HG03575 (cell line): ENCODE results near the gene SASH3.

Experiments used
- ATAC-seq: cut with Tn5 transposase; IDR thresholded peaks from one replicate; pipeline ENCODE4 v1.9.1; 2021; ENCODE audit not compliant: unreplicated experiment, insufficient number of reproducible peaks, low FRiP score; ENCODE audit errors: extremely low read depth

Gene SASH3

DNA sequence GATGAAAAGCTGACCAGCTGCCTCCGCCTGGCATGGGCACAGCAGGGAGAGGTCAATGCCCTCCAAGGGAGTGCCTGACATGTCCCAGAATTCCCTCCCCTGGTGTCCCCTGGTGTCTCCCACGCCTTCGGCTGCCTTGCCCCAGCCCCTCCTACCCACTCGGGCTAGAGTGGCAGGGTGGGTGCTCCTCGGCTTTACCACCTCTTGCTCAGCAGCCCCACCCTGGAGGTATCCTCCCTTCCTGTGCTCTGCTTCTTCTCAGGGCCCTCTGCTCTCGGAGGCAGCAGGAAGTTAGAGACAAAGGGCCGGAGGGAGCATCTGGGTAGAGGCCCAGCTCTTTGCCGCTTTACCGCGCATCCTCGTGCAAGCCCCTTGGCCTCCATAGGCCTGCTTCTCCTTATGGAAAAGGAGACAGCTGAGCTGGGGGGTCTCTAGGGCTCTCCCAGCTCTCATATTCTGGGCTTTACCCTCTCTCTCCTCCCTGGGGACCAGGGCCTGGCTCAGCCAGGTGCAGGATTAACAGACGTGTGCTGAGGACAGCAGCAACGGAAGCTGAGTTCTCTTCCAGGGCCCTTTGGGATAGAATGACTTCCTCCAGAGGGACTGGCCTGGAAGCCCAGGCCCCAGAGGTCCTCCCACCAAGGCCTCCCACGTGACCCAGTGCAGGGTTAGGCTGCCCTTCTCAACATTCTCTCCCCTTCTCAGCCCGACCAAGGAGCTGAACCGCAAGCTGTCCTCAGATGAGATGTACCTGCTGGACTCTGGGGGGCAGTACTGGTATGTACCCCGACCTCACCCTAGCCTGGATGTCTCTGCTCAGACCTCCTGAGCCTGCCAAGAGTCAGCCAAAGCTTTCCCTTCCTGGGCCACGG lies 23.7 kb upstream of the SASH3 start:
- no peak for ATAC-seq

GRCh38 chrX:129759576-129760061 lies 20.1 kb upstream of the SASH3 start:
- ATAC-seq = no peak

GRCh38 chrX:129760155-129760554 lies 19.6 kb upstream of the SASH3 start:
- ATAC-seq = no peak

DNA sequence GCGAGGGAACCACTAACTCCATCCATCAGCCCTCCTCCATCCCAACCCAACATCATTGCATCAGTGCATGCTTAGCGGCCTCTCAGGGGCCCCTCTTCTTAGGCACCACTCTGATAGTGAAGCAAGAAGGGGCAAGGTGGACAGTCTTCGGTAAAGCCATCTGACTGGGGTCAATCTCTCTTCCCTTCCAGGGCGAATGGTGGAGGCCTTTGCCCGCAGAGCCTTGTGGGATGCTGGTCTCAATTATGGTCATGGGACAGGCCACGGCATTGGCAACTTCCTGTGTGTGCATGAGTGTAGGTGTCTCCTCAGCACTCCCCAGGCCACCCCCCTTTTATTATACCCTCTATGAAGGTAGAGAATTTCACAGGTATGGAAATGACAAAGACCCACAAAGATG lies 18.8 kb upstream of the SASH3 start:
- ATAC-seq = no peak

GRCh38 chrX:129761596-129761995 lies 18.2 kb upstream of the SASH3 start:
- no peak for ATAC-seq

DNA sequence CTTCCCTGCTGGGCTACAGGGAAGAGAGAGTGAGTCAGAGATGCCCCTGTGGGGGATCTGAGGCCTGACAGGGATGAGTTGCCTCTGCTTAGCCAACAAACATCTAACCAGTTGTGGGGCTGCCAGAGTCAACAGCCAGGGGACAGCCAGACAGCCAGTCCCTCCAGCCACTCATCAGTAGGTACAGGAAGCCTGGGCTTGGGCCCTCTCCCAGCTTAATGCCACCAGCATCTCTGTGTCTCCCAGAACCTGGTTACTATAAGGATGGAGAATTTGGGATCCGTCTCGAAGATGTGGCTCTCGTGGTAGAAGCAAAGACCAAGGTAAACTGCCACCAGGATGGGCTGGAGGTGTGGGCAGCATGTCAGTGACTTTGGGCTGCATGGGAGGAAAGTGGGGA lies 17.3 kb upstream of the SASH3 start:
- ATAC-seq = no peak

- no peak for ATAC-seq
Measured at GRCh38 chrX:129763666-129764065, 16.1 kb upstream of the SASH3 start.

DNA sequence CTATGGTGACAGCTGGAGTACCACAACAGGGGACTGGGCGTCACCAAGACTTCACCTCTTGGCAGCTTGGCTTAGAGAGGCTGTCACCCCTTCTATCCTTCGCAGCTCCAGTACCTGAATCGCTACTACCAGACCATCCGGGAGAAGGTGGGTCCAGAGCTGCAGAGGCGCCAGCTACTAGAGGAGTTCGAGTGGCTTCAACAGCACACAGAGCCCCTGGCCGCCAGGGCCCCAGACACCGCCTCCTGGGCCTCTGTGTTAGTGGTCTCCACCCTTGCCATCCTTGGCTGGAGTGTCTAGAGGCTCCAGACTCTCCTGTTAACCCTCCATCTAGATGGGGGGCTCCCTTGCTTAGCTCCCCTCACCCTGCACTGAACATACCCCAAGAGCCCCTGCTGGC lies 11.6 kb upstream of the SASH3 start:
- ATAC-seq = no peak

DNA sequence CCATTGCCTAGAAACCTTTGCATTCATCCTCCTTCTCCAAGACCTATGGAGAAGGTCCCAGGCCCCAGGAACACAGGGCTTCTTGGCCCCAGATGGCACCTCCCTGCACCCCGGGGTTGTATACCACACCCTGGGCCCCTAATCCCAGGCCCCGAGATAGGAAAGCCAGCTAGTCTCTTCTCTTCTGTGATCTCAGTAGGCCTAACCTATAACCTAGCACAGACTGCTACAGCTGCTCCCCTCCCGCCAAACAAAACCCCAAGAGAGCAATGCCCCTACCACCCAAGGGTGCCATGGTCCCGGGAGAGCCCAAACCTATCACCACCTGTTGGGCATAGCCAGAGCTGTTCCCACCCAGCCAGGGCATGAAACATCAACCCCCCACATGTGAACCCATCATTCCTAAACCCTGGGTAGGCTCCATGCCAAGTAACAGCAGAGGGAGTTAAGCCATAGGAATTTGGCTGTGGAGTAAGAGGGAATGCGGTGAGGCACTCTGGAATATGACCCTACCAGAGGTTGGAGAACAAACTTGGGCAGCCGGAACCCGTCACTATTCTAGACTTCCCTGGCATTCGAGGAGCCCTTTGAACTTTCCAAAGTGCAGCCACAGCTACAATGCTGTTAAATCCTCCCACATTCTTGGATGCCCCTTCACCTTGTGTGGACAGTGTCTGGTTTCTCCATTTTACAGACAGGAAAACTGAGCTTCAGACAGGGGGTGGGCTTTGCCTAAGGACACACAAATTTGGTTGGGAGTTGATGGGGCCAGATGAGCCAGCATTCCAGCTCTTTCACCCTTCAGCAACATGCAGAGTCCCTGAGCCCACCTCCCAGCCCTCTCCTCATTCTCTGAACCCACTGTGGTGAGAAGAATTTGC lies 10.9 kb upstream of the SASH3 start:
- no peak for ATAC-seq

DNA sequence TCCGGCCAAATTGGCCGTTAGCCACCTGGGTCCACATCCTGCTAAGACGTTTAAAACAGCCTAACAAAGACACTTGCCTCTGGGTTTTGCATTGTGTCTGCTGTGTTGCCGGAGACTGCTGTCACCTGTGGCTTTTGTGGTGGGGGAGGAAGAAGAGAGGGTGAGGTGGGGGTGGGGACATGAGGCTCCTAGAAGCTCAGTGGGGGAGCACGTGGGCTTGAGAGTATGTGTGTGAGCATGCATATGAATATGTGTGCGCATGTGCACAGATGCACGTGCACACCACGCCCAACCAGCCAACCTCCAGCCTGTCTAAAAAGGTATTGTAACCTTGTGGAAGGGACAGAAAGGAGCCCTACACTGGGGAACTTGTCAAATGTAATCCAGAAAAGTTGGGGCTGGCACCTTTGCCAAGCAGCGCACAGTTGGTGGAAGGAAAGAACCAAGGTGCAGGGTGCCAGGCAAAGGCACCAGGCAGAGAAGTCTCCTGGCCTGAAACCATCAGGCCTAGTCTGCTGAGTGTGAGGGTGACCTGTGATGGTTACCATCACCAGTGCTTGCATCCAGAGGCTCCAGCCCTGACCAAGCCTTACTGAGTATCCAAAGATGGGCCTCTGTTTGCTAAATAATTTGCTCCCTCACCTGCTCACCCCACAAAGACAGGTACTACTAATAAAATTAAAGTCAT lies 10.1 kb upstream of the SASH3 start:
- no peak for ATAC-seq

DNA sequence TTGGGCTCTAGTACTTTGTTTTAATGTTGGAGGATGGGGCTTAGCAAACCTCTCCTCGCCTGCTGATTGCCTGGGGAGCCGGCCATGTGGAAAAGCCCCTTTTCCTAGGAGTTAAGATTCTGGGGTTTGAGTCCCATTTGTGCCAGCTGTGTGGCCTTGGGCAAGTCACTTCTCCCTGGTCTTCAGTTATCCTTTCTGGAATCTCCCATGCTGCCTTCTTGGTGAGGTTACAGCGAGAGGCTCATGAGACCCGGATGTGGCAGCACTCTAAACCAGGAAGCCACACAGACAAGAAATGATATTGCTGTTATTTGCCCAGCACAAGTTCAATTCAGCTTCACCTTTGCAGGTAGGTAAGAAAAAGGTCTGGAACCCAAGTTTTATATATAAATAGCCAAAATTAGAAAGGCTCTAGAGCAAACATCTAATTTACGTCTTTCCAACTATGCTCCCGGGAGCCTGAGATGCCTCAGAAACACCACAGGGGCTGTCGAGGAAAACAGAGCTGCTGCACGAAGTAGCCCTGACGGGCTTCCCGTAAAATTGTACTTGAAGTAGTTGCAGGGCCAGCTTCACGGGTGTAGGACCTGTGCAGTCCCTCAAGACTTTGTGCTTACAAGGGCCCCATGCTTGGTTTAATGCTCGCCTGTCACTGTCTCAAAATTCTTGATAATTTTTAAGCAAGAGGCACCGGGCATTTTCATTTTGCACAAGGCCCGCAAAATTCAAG lies 8.3 kb upstream of the SASH3 start:
- ATAC-seq = no peak

- peak; percentile 63 for ATAC-seq
Measured at GRCh38 chrX:129772796-129773431, 6.8 kb upstream of the SASH3 start.

DNA sequence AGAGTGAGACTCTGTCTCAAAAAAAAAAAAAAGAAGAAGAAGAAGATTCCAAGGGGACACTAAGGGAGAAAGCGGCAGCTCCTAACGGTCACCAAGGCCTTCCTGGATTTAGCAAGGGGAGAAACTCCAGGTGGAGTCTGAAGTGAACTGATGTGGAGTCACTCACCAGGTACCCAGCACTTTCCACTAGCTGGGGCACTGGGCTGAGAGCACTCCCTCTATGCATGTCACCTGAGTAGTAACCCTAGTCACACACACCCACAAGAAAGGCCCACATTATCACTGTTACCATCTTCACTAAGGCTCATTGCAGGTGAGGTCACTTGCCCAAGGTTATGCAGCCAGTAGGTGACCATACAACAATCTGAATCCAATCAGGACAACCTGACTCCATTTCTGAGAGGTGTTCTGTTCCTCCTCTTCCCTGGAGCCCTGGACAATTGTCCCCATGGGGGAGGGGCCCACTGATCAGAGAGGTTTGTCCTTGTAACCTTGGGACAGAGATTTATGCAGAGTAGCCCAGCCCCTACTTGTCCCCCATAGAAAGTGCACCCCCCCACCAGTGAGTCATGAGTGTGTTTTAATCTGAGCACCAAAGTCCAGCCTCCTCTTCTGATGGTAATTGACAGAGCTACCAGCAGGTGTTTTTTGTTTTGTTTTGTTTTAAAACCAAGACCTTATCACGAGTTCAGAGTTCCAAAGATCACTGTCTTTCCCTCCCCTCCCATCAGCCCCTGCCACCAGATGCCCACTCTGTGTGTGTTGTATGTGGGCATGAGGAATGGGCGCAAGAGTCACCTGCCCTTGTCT lies 5.9 kb upstream of the SASH3 start:
- ATAC-seq = no peak

- ATAC-seq = no peak
Measured at GRCh38 chrX:129777218-129778030, 2.3 kb upstream of the SASH3 start.

DNA sequence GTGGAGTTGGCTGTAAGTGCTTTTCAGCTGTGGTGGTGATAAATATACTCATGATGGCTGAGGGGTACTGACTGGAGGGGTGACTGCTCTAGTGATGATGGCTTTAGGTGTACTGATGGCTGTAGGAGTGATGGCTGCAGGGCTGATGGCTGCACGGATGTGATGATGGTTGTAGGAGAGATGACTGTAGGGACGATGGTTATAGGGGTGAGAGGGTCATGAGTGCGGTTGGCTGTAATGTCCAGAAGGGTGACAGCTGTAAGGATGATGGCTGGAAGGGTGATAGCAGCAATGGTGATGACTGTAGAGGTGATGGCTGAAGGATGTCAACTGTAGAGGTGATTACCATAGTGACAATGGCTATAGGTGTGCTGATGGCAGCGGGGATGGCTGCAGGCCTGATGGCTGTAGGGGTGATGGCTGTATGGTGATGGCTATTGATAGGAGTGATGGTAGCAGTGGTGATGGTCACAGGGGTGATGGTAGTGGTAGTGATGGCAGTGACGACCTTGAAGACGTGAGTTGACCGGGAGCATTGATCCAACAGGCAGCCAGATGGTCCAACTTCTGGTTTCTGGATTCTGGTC lies 570 bp upstream of the SASH3 start:
- ATAC-seq = no peak

DNA sequence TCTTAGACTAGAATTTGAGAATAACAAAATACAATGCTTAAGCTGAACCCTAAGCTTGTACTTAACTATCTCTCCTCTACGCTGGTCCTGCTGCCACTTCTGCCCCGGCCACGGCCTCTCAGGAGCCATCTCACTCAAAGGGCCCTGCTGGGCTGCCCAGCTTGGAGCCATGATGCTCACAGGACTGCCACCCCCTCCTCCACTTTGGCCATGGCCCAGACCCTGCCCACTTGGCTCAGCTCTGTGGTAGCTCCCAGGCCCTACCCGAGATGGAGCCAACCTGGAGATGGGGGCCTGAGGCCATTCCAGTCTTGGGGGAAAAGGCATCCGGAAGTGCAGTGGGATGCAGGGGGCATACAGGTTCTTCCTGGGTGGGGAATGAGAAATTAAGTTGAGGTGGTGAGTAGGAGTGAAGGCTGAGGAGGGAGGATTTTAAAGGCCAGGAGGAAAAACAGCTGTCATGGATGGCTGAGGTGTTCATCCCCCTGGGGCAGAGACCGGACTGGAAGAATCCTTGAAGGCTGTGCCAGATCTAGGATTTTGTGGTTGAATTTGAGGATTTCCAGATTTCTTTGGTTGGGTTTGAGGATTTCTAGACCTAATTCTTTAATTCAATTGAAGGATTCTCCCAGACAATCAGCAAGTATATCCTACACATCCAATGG lies 824 bp downstream of the SASH3 start:
- ATAC-seq = no peak
